ENCODE data around the gene GPS1. TPM values are rescaled to one million over a fixed set of nuclear protein-coding genes. Genes with fewer than 3 reads are reported as not detected.

The GPS1 gene
- total and polyA plus RNA-seq, 9 of the 15 experiments (the other 6 are each of a cell fraction or from before 2014, with no cell fraction given), result 3.1 to 167 (median 69.9) TPM

DNA sequence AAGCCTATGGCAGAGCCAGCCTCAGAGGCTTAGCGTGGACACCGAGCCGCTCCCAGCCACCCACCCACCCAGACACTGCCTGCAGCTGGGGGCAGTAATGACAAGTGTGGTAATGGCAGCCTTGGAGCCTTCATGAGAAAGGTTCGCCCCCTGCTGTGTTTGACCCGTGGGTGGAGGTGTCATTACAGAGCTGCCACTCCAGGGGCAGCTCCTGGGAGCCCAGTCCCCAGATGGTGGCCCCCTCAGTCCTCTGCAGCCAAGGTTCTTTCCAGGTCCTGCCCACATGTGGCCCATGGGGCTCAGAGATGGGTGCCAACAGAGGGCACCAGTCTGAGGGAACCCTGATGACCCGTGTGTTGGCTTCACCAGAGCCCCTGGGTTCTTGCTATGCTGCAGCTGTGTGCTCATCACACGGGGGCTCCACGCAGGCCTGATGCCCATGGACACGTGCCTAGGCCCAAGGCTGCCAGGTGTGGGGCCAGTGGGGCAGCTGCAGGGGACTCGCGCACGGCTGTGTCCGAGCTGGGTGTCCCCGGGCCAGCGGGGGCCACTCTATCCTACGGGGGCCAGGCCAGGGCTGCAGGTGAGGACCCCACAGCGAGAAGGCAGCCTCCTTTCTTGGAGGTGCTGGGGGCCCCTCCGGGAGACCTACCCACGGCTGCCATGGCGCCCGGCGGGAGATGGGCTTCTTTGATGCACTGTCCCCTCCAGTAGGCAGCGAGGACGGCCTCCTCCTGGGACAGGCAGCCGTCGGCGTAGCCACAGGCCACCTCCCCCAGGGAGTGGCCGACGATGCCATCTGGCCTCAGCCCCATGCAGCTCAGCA lies 38.2 kb downstream of the GPS1 start (continued):
- TF ChIP-seq, protein P1, sequence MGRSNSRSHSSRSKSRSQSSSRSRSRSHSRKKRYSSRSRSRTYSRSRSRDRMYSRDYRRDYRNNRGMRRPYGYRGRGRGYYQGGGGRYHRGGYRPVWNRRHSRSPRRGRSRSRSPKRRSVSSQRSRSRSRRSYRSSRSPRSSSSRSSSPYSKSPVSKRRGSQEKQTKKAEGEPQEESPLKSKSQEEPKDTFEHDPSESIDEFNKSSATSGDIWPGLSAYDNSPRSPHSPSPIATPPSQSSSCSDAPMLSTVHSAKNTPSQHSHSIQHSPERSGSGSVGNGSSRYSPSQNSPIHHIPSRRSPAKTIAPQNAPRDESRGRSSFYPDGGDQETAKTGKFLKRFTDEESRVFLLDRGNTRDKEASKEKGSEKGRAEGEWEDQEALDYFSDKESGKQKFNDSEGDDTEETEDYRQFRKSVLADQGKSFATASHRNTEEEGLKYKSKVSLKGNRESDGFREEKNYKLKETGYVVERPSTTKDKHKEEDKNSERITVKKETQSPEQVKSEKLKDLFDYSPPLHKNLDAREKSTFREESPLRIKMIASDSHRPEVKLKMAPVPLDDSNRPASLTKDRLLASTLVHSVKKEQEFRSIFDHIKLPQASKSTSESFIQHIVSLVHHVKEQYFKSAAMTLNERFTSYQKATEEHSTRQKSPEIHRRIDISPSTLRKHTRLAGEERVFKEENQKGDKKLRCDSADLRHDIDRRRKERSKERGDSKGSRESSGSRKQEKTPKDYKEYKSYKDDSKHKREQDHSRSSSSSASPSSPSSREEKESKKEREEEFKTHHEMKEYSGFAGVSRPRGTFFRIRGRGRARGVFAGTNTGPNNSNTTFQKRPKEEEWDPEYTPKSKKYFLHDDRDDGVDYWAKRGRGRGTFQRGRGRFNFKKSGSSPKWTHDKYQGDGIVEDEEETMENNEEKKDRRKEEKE (IDR thresholded peaks at IDR 0.05; ENCODE audit: borderline replicate concordance in 1 of 2, control insufficient read depth in 1 of 2, low read depth in 2 of 2, low read length in 1 of 2), result peak in 1 of 2 experiments; percentile 63; a peak in 1 of 4 replicates
- TF ChIP-seq KLF1 (tag; IDR thresholded peaks at IDR 0.05), result no peak
- TF ChIP-seq NRF1 (conservative IDR thresholded peaks at IDR 0.05 in 1 of 2, IDR thresholded peaks at IDR 0.05 in 1 of 2), result no peak
- TF ChIP-seq, protein P2, sequence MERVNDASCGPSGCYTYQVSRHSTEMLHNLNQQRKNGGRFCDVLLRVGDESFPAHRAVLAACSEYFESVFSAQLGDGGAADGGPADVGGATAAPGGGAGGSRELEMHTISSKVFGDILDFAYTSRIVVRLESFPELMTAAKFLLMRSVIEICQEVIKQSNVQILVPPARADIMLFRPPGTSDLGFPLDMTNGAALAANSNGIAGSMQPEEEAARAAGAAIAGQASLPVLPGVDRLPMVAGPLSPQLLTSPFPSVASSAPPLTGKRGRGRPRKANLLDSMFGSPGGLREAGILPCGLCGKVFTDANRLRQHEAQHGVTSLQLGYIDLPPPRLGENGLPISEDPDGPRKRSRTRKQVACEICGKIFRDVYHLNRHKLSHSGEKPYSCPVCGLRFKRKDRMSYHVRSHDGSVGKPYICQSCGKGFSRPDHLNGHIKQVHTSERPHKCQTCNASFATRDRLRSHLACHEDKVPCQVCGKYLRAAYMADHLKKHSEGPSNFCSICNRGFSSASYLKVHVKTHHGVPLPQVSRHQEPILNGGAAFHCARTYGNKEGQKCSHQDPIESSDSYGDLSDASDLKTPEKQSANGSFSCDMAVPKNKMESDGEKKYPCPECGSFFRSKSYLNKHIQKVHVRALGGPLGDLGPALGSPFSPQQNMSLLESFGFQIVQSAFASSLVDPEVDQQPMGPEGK (CRISPR knock-in tag; IDR thresholded peaks at IDR 0.05; ENCODE audit: borderline replicate concordance), result no peak
- TF ChIP-seq ZNF717 (CRISPR knock-in tag; IDR thresholded peaks at IDR 0.05), result no peak
- TF ChIP-seq ZFP1 (CRISPR knock-in tag; IDR thresholded peaks at IDR 0.05), result no peak
- peak in 1 of 3 experiments; percentile 37 for TF ChIP-seq YY1 (IDR thresholded peaks at IDR 0.05; ENCODE audit: borderline replicate concordance in 1 of 3, control insufficient read depth in 1 of 3, extremely low read depth in 1 of 3, insufficient read depth in 3 of 3, insufficient read length in 1 of 3, insufficient replicate concordance in 2 of 3, low read depth in 1 of 3, low read length in 2 of 3)
- peak; percentile 26 for TF ChIP-seq RBM22 (IDR thresholded peaks at IDR 0.05; ENCODE audit: low read depth, low read length, poor library complexity, severe bottlenecking)
- TF ChIP-seq ZNF146 (CRISPR knock-in tag; IDR thresholded peaks at IDR 0.05; ENCODE audit: unreplicated experiment), result peak; percentile 3
- no peak for TF ChIP-seq SMAD2 (IDR thresholded peaks at IDR 0.05; ENCODE audit: low read depth, low read length)

Measured in K562 (cell line).